ENCODE data around the gene RHOXF2.

RHOXF2 gene

GRCh38 chrX:120205816-120206753 is 47.7 kb downstream of the RHOXF2 start:
- DNase-seq = no peak

DNA sequence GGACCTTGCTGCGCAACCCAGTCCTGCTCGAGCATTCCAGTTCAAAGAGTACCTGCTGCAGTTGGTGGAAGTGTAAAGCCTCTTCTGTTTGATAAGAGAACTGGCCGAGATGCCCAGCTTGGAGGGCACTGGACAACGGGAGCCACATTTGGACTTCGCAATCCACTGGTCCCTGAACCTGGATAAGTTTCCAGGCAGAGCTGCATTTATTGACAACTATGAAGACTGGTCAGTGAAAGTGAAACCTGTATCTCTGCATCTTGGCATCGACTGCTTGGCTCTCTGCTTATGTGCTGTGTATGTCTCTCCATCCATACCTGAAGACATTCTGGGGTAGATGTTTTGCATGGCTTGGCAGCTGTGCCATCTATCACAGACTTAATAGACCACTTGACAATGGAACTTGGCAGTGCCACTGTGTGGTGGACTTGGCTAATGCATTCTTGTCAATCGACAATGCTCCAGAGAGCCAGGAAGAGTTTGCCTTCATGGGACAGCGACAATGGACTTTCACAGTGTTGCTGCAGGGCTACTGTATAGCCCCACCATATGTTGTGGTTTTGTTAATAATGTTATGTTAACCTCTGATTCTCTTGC is 48.7 kb downstream of the RHOXF2 start:
- DNase-seq = no peak

- peak; percentile 28 for DNase-seq
Observed at GRCh38 chrX:120213438-120214265, 55.2 kb downstream of the RHOXF2 start.

All from central memory CD4-positive, alpha-beta T cell (primary cell).